ENCODE measurements around the gene SEC11A. TPM values are rescaled to one million over a fixed set of nuclear protein-coding genes. Genes with fewer than 3 reads are reported as not detected.
"Not testable (repeated sequence)": the region's sequence is repeated elsewhere in the genome, so short reads cannot be mapped to it uniquely, and the experiment has no call there.

The SEC11A gene
- total RNA-seq, 1 donor from 2014 or later: 115 TPM

DNA sequence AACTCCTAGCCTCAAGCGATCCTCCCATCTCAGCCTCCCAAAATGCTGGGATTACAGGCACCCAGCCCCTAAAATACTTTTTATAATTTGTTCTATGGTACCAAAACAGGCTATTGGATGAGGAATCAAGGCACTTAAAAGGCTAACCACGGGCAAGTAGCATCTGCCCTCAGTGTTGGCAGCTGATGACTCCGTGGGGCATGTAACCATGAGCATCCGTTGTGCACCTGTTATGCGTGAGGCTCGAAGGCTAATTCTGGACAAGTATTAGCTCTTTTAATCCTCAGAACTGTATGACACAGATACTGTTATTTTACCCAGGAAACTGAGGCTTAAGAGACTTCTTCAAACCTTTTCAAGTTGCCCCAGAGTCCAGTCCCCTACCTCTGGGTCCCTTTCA, 72.1 kb downstream of the SEC11A start:
- Mint-ChIP-seq H3K9me3 (no peaks in the 10 kb centered on the region), H3K27me3 (ENCODE audit: low read depth) (no peaks in the 10 kb centered on the region), H3K27ac (no peak overlapping the region), H3K4me3 (ENCODE audit: low read depth) (no peak overlapping the region), H3K36me3 (ENCODE audit: low read depth) (peaks cover 80% of the 10 kb centered on the region), H3K4me1 (ENCODE audit: low read depth) (peaks cover 13% of the 10 kb centered on the region)
- intact Hi-C loops (cut with micrococcal nuclease): no loop called here
- DNase-seq (ENCODE audit: low spot score): no peak

DNA sequence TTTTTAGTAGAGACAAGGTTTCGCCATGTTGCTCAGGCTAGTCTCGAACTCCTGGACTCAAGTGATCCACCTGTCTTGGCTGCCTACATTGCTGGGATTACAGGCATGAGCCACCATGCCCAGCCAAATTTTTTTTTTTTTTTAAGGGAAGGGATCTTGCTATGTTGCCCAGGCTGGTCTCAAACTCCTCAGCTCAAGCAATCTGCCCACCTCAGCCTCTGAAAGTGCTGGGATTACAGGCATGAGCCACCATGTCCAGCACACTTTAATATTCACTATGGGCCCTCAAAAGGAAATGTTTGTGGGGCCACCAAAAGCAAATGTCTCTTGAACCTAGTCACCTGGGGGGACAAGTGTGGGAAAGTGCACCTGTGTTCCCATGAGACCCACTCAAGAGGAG, 73.3 kb downstream of the SEC11A start:
- intact Hi-C loops (cut with micrococcal nuclease); H3K9me3 Mint-ChIP-seq; DNase-seq (ENCODE audit: low spot score); H3K27me3 Mint-ChIP-seq (ENCODE audit: low read depth); H3K4me3 Mint-ChIP-seq (ENCODE audit: low read depth); H3K27ac Mint-ChIP-seq: not testable (repeated sequence)
- Mint-ChIP-seq H3K4me1 (ENCODE audit: low read depth) (peaks cover 13% of the 10 kb centered on the region), H3K36me3 (ENCODE audit: low read depth) (peaks cover 78% of the 10 kb centered on the region)

DNA sequence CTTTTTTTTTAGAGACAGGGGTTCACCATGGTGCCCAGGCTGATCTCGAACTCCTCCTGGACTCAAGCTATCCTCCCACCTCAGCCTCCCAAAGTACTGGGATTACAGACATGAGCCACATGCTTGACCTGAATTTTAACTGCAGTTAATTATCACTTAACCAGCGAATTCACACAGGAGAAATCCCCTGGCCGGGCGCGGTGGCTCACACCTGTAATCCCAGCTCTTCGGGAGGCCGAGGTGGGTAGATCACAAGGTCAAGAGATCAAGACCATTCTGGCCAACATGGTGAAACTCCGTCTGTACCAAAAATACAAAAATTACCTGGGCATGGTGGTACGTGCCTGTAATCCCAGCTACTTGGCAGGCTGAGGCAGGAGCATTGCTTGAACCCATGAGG, 74.1 kb downstream of the SEC11A start:
- H3K4me3 Mint-ChIP-seq (ENCODE audit: low read depth); H3K27me3 Mint-ChIP-seq (ENCODE audit: low read depth); H3K27ac Mint-ChIP-seq; DNase-seq (ENCODE audit: low spot score); intact Hi-C loops (cut with micrococcal nuclease); H3K9me3 Mint-ChIP-seq: not testable (repeated sequence)
- peaks cover 12% of the 10 kb centered on the region for H3K4me1 Mint-ChIP-seq (ENCODE audit: low read depth)
- H3K36me3 Mint-ChIP-seq (ENCODE audit: low read depth): peaks cover 76% of the 10 kb centered on the region

DNA sequence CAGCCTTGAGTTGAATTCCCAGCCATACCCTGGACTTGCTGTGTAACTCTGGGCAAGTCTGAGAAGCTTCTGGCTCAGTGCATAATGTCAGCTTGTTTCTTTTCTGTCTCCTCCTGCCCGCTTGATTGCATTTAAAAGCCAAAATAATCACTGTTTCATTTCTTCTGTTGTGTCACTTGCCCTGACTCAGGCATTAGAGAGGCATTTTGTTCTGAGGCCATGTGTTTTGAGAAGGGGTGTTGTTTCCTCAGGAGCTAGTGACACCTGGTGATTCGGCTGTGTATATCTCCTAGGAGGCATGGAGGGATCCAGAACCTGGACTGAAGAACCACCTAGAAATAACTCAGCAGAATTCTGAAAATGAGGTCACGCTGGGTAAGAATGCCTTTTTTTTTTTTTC, 77.8 kb downstream of the SEC11A start:
- Mint-ChIP-seq H3K27me3 (ENCODE audit: low read depth) (no peaks in the 10 kb centered on the region), H3K4me3 (ENCODE audit: low read depth) (no peak overlapping the region), H3K36me3 (ENCODE audit: low read depth) (peaks cover 63% of the 10 kb centered on the region), H3K27ac (no peak overlapping the region), H3K4me1 (ENCODE audit: low read depth) (peaks cover 30% of the 10 kb centered on the region), H3K9me3 (no peaks in the 10 kb centered on the region)
- intact Hi-C loops (cut with micrococcal nuclease): no loop called here
- no peak for DNase-seq (ENCODE audit: low spot score)

DNA sequence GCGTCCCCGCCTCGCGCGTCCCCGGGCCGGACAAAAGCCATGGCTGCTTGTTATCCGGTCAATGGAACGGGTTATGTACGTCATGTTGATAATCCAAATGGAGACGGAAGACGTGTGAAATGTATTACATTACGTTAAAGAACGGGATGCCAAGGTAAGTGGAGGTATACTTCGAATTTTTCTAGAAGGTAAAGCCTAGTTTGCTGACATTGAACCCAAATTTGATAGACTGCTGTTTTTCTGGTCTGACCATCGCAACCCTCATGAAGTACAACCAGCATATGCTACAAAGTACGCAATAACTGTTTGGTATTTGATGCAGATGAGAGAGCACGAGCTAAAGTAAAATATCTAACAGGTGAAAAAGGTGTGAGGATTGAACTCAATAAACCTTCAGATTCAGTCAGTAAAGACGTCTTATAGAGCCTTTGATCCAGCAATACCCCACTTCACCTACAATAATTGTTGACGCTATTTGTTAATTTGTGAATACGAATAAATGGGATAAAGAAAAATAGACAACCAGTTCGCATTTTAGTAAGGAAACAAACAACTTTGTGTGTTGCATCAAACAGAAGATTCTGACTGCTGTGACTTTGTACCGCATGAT, 81.6 kb downstream of the SEC11A start:
- intact Hi-C loops (cut with micrococcal nuclease): no loop called here
- H3K4me3 Mint-ChIP-seq (ENCODE audit: low read depth): peak overlapping the region; percentile 94
- no peaks in the 10 kb centered on the region for H3K9me3 Mint-ChIP-seq
- DNase-seq (ENCODE audit: low spot score): no peak
- H3K36me3 Mint-ChIP-seq (ENCODE audit: low read depth): peaks cover 35% of the 10 kb centered on the region
- H3K27me3 Mint-ChIP-seq (ENCODE audit: low read depth): no peaks in the 10 kb centered on the region
- H3K27ac Mint-ChIP-seq: peak overlapping the region; percentile 55
- peaks cover 43% of the 10 kb centered on the region for H3K4me1 Mint-ChIP-seq (ENCODE audit: low read depth)

DNA sequence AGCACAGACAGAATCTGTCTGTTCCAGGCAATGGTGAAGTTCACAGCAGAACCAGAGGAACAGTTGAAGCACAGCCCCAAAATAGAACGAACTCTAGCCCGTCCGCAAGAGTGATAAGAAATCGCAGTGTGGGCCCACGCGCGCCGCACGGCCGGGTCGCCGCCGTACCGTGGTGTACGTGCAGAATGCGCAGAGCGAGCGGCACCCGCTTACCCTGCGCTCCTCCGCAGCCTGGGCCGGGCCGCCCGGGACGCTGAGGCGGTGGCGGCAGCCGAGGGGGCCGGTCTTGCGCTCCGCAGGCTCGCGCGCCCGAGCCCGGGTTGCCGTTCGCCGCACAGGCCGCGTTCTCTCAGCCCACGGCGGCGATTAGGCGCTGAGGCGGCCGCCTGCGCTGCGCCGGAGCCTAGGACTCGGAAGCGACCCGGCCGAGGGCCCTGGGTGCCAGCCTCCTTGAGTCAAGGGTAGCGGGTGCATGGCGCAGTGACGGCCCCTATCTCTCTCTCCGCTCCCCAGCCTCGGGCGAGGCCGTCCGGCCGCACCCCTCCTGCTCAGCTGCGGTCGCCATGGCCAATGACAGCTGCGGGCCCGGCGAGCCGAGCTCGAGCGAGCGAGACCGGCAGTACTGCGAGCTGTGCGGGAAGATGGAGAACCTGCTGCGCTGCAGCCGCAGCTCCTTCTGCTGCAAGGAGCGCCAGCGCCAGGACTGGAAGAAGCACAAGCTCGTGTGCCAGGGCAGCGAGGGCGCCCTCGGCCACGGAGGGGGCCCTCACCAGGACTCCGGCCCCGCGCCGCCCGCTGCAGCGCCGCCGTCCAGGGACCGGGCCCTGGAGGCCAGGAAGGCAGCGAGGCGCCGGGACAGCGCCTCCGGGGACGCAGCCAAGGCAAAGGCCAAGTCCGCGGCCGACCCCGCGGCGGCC, 82.4 kb downstream of the SEC11A start:
- intact Hi-C loops (cut with micrococcal nuclease): no loop called here
- Mint-ChIP-seq H3K4me3 (ENCODE audit: low read depth) (peak overlapping the region; percentile 95), H3K27ac (peak overlapping the region; percentile 90), H3K9me3 (no peaks in the 10 kb centered on the region), H3K27me3 (ENCODE audit: low read depth) (no peaks in the 10 kb centered on the region), H3K36me3 (ENCODE audit: low read depth) (peaks cover 30% of the 10 kb centered on the region), H3K4me1 (ENCODE audit: low read depth) (peaks cover 41% of the 10 kb centered on the region)
- DNase-seq (ENCODE audit: low spot score): peak; percentile 64

DNA sequence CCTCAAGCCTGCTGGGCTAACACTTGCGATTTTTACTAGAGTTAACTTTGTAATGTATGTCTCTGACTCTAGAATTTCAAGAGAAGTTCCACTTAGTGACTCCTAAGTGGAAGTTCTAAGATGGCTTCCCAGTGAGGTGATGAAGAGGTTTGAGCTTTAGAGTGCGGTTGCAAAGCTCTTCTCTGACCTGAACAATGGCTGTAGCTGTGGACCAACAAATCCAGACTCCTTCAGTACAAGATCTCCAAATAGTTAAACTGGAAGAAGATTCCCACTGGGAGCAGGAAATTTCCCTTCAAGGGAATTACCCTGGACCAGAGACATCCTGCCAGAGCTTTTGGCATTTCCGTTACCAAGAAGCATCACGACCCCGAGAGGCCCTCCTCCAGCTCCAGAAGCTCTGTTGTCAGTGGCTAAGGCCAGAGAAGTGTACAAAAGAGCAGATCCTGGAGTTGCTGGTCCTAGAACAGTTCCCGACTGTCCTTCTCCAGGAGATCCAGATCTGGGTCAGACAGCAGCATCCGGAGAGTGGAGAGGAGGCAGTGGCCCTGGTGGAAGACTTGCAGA, 84.2 kb downstream of the SEC11A start:
- Mint-ChIP-seq H3K27ac (peak overlapping the region; percentile 92), H3K27me3 (ENCODE audit: low read depth) (no peaks in the 10 kb centered on the region), H3K4me3 (ENCODE audit: low read depth) (peak overlapping the region; percentile 95), H3K4me1 (ENCODE audit: low read depth) (peaks cover 34% of the 10 kb centered on the region), H3K9me3 (no peaks in the 10 kb centered on the region), H3K36me3 (ENCODE audit: low read depth) (peaks cover 16% of the 10 kb centered on the region)
- DNase-seq (ENCODE audit: low spot score): no peak
- intact Hi-C loops (cut with micrococcal nuclease): loop anchor here (1.0 kb wide), 2 partner anchors 23 to 31 kb away; partner anchors contain the start of gene WDR73

DNA sequence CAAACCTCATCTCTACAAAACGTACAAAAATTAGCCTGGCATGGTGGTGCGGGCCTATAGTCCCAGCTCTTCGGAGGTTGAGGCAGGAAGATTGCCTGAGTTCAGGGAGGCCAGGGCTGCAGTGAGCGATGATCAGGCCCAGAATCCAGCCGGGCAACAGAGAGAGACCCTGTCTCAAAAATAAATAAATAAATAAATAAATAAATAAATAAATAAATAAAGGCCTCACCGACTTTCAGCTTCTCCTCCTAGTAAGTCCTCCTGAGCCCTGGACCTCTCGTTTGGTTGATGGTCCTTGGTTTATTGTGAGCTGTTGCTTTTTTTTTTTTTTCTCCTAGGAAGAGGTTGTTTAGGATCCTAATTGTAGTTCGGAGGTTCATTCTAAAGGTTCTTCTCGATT, 86.9 kb downstream of the SEC11A start:
- H3K4me1 Mint-ChIP-seq (ENCODE audit: low read depth): peaks cover 17% of the 10 kb centered on the region
- H3K36me3 Mint-ChIP-seq (ENCODE audit: low read depth): peaks cover 10% of the 10 kb centered on the region
- H3K9me3 Mint-ChIP-seq: peaks cover 9% of the 10 kb centered on the region
- no peak overlapping the region for H3K27ac Mint-ChIP-seq
- intact Hi-C loops (cut with micrococcal nuclease): no loop called here
- no peaks in the 10 kb centered on the region for H3K27me3 Mint-ChIP-seq (ENCODE audit: low read depth)
- no peak overlapping the region for H3K4me3 Mint-ChIP-seq (ENCODE audit: low read depth)
- no peak for DNase-seq (ENCODE audit: low spot score)

DNA sequence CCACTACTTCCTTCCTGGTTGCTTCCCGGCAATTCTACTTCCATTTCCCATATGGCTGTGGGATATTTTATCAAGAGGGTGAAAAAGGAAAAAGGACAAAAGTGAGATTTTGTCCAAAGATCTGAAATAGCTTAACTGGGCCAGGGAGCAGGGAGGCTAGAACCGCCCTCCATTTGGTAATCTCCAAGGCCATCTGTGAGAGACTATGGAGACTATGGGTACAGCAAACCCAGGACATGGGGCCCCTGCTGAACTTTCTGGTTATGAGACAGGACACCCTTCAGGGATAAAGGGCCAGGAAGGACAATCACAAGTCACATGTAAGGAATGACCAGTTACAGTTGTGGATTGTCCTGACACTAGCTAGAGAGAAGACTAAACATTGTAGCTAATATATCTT, 90.8 kb downstream of the SEC11A start:
- no peak for DNase-seq (ENCODE audit: low spot score)
- Mint-ChIP-seq H3K27me3 (ENCODE audit: low read depth) (no peaks in the 10 kb centered on the region), H3K4me1 (ENCODE audit: low read depth) (peaks cover 2% of the 10 kb centered on the region), H3K9me3 (peaks cover 38% of the 10 kb centered on the region), H3K27ac (no peak overlapping the region), H3K36me3 (ENCODE audit: low read depth) (peaks cover 42% of the 10 kb centered on the region), H3K4me3 (ENCODE audit: low read depth) (no peak overlapping the region)
- intact Hi-C loops (cut with micrococcal nuclease): no loop called here

DNA sequence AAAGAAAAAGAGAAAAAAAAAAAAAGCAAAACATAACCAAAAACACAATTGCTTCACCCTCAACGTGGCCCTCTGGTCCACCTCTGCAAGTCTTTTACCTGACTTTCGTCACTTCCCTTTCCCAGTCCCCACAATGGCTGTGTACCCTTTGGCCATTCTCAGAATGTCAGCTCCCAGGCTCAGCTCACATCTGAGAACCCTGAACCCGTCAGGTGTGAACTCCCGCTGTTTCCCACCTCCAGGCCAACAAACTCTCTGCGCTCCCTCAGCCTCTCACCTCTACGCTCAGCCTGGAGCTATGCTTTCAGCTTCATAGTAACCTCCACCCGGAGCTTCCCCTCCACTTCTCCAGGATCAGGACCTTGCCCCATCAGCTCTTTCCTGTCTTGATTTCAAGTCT, 91.6 kb downstream of the SEC11A start:
- no peaks in the 10 kb centered on the region for H3K27me3 Mint-ChIP-seq (ENCODE audit: low read depth)
- H3K4me1 Mint-ChIP-seq (ENCODE audit: low read depth): no peaks in the 10 kb centered on the region
- H3K4me3 Mint-ChIP-seq (ENCODE audit: low read depth): no peak overlapping the region
- no peak for DNase-seq (ENCODE audit: low spot score)
- peaks cover 50% of the 10 kb centered on the region for H3K36me3 Mint-ChIP-seq (ENCODE audit: low read depth)
- no peak overlapping the region for H3K27ac Mint-ChIP-seq
- intact Hi-C loops (cut with micrococcal nuclease): no loop called here
- peaks cover 45% of the 10 kb centered on the region for H3K9me3 Mint-ChIP-seq

DNA sequence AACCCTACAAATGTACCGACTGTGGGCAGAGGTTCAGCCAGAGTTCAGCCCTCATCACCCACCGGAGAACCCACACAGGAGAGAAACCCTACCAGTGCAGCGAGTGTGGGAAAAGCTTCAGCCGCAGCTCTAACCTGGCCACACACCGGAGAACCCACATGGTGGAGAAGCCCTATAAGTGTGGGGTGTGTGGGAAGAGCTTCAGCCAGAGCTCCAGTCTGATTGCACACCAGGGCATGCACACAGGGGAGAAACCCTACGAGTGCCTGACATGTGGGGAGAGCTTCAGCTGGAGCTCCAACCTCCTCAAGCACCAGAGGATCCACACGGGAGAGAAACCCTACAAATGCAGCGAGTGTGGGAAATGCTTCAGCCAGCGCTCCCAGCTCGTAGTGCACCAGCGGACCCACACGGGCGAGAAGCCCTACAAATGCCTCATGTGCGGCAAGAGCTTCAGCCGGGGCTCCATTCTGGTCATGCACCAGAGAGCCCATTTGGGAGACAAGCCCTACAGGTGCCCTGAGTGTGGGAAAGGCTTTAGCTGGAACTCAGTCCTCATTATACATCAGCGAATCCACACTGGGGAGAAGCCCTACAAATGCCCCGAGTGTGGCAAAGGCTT, 94.5 kb downstream of the SEC11A start:
- H3K27ac Mint-ChIP-seq: no peak overlapping the region
- H3K27me3 Mint-ChIP-seq (ENCODE audit: low read depth): no peaks in the 10 kb centered on the region
- no peaks in the 10 kb centered on the region for H3K4me1 Mint-ChIP-seq (ENCODE audit: low read depth)
- peaks cover 59% of the 10 kb centered on the region for H3K36me3 Mint-ChIP-seq (ENCODE audit: low read depth)
- DNase-seq (ENCODE audit: low spot score): no peak
- H3K4me3 Mint-ChIP-seq (ENCODE audit: low read depth): no peak overlapping the region
- H3K9me3 Mint-ChIP-seq: peaks cover 50% of the 10 kb centered on the region
- intact Hi-C loops (cut with micrococcal nuclease): no loop called here

DNA sequence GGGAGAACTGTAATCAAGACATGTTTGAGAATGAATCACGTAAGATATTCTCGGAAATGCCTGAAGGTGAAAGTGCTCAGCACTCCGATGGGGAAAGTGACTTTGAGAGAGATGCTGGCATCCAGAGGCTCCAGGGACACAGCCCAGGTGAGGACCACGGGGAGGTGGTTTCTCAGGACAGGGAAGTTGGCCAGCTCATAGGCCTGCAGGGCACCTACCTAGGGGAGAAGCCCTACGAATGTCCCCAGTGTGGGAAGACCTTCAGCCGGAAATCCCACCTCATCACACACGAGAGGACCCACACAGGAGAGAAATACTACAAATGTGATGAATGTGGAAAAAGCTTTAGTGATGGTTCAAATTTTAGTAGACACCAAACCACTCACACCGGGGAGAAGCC, 95.3 kb downstream of the SEC11A start:
- Mint-ChIP-seq H3K9me3 (peaks cover 50% of the 10 kb centered on the region), H3K4me3 (ENCODE audit: low read depth) (no peak overlapping the region), H3K36me3 (ENCODE audit: low read depth) (peaks cover 60% of the 10 kb centered on the region), H3K27me3 (ENCODE audit: low read depth) (no peaks in the 10 kb centered on the region), H3K4me1 (ENCODE audit: low read depth) (no peaks in the 10 kb centered on the region), H3K27ac (no peak overlapping the region)
- DNase-seq (ENCODE audit: low spot score): no peak
- intact Hi-C loops (cut with micrococcal nuclease): no loop called here
